GM19193 (cell line): Measurements from ENCODE around the gene HIVEP2.

Experiments used
- POLR2A ChIP-seq: IDR thresholded peaks from 4 replicates; pipeline ENCODE4 v1.6.1; 2011; ENCODE audit not compliant: insufficient read depth, insufficient read length; ENCODE audit errors: extremely low read depth

HIVEP2 gene, protein sequence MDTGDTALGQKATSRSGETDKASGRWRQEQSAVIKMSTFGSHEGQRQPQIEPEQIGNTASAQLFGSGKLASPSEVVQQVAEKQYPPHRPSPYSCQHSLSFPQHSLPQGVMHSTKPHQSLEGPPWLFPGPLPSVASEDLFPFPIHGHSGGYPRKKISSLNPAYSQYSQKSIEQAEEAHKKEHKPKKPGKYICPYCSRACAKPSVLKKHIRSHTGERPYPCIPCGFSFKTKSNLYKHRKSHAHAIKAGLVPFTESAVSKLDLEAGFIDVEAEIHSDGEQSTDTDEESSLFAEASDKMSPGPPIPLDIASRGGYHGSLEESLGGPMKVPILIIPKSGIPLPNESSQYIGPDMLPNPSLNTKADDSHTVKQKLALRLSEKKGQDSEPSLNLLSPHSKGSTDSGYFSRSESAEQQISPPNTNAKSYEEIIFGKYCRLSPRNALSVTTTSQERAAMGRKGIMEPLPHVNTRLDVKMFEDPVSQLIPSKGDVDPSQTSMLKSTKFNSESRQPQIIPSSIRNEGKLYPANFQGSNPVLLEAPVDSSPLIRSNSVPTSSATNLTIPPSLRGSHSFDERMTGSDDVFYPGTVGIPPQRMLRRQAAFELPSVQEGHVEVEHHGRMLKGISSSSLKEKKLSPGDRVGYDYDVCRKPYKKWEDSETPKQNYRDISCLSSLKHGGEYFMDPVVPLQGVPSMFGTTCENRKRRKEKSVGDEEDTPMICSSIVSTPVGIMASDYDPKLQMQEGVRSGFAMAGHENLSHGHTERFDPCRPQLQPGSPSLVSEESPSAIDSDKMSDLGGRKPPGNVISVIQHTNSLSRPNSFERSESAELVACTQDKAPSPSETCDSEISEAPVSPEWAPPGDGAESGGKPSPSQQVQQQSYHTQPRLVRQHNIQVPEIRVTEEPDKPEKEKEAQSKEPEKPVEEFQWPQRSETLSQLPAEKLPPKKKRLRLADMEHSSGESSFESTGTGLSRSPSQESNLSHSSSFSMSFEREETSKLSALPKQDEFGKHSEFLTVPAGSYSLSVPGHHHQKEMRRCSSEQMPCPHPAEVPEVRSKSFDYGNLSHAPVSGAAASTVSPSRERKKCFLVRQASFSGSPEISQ (N-terminal part only)

GRCh38 chr6:142945049-142945445, at the start of gene HIVEP2:
Gene HIVEP2, minus strand, starts transcription at chr6:142945176. Its CDS starts 170,438 bp downstream, at chr6:142774738.
- TF ChIP-seq POLR2A = no peak

DNA sequence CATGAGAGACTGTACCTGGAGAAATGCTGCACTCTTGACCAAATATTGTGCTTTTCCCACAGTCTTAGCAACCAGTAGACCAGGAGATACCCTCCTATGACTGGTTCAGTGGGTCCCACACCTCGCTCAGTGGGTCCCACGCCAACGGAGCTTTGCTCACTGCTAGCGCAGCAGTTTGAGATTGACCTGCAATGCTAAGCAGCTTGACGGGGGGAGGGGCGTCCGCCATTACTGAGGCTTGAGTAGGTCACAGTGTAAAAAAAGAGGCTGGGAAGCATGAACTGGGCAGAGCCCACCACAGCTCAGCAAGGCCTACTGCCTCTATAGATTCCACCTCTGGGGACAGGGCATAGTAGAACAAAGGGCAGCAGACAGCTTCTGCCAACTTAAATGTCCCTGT, 49.0 kb upstream of the HIVEP2 start:
- no peak for TF ChIP-seq POLR2A

DNA sequence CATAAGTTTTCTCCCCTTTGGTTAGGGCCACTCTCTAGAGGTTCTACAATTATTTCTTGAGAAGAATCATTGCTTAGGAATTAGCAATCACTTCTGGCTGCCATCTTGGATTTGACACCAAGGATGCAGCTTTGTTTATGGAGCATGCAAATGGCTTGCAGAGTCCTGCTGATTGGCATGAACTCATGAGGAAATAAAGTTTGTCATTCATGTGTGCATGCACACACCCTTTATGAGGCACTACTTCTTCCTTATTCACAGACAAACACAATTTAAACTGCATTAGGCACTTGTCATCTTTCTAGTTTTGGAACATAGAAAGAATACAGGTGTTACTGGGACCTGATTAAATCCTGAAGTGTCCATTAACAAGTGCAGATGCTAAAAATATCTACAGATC, 42.5 kb upstream of the HIVEP2 start:
- TF ChIP-seq POLR2A = no peak

GRCh38 chr6:142985281-142985680, 40.3 kb upstream of the HIVEP2 start:
- no peak for TF ChIP-seq POLR2A

DNA sequence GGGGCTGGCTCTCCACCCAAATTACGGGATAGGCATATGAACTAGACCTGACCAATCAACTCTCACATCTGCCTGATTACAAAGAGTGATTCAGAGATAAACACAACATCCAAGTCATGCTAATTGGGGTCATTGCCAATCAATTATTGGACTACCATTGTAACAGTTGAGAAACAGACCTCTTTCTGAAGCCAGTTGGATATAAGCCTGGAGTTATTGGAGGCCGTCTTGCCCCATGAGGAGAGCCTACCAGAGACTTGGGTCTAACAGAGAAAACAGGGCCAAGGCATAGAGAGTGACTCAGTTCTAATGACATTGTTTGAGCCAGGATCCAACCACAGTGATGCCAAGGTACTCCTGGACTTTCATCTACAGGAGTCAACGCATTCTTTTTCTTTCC, 39.4 kb upstream of the HIVEP2 start:
- TF ChIP-seq POLR2A = no peak

DNA sequence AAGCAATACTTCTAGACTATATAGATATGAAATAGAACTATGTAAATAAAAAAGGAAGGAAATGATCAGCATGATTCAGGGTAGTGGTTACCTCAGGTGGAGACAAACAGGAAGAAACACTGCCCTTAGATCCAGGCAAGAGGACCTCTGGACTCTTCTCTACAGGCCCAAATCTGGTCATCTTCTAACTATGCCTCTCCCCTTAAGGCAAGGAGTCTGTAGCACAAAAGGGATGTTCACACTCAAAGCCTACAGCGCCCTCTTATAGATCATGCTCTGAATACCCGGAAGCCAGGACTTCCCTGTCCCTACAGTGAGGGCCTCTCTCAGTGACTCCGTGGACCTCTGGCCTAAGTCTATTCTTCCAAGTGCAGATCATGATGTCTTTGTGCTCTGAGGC, 30.4 kb upstream of the HIVEP2 start:
- TF ChIP-seq POLR2A = no peak

- TF ChIP-seq POLR2A = no peak
Observed at GRCh38 chr6:142968601-142969000, 23.6 kb upstream of the HIVEP2 start.

DNA sequence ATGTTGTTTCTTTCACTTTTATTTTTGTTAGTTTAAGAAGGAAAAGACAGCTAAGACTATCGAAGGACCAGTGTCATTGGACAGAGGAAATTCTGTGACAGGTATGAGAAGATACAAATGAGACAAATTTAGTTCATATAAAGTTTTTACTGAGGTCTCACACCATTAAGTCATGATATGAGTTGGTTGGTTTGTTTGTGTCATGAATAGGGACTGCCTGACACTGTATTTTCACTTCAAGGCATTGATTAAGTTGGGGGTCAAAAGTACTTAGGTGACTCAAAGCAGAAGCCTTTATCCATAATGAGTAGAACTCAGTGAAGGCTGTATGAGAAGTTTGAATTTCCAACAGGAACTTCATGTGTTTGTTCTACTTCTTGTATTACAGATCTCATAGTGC, 21.3 kb upstream of the HIVEP2 start:
- no peak for TF ChIP-seq POLR2A

DNA sequence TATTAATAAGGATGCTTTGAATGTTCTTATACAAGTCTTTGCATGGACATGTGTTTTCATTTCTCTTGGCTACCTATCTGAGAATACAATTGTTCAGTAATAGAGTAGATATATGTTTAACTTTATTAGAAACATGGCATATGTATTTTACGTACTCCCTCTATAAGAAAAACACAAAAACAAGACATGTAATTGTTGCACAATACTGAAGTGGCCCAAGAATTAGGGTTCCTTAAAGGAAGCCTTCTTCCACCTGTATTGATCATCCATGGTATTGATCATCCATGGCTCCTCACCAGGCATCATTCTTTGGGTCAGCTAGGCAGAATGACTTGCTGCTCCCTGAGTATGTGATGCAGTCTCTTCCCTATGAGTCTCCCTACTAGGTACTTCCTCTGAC, 20.2 kb upstream of the HIVEP2 start:
- TF ChIP-seq POLR2A = no peak

GRCh38 chr6:142960098-142960497, 15.1 kb upstream of the HIVEP2 start:
- no peak for TF ChIP-seq POLR2A

DNA sequence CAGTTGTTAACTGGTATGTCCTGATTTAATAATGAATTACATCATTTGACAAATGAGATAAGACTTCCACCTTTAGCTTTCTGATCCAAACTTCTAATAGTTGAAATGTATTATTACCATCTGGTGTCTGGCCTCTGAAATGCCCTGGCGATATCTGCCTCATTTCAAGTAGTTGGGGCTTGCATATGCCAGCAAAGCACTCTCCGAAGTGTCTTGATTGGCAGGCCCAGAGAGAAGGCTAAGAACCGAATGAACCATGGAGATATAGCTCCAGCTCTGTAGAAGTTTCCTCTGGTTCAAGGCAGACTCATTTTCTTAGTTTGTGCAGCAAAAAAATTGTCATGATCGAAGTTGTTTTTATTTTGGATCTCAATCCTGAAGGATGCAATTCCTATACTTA, 13.4 kb upstream of the HIVEP2 start:
- TF ChIP-seq POLR2A = no peak

DNA sequence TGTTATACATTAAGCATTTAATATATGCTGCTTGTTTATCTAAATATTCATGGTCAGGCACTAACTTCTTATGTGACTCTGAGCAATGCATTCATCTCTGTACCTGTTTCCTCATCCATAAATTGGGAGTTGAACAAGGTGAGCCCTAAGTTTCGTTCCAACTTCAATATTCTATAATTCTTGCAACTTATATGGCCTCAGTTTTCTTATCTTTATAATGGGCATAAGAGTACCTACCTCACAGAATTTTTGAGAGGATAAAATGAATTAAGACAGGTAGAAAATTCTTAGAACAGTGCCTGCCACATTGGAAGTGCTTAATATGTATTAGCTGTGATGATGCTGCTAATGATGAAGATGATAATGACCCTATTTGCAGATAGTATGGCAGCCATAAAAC, 11.8 kb upstream of the HIVEP2 start:
- no peak for TF ChIP-seq POLR2A

DNA sequence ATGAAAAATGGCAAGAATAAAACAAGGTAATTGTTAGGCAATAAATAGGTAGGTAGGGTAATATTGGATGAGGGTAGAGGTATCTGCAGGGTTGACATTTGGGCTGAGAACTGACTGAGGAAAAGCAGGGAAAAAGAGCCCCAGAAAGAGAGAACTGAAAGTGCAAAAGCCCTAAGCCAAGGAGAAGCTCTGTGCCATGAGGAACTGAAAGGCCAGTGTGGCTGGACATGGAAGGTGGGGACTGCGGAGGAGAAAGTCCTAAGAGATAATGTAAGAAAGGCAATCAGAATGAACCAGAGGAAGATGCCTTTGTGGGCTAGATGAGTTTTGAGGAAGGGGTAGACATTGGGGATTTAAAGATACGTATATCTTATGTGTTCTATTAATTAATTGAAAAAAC, 9.9 kb upstream of the HIVEP2 start:
- no peak for TF ChIP-seq POLR2A

- TF ChIP-seq POLR2A = no peak
Observed at GRCh38 chr6:142953373-142954273, 8.6 kb upstream of the HIVEP2 start.

GRCh38 chr6:142952614-142953013, 7.6 kb upstream of the HIVEP2 start:
- no peak for TF ChIP-seq POLR2A

GRCh38 chr6:142950291-142950690, 5.3 kb upstream of the HIVEP2 start:
- TF ChIP-seq POLR2A = no peak
